Measurements from ENCODE around the gene PCNX3.

GRCh38 chr11:65621460-65621859, 5.9 kb downstream of the PCNX3 start:
- no peak for TF ChIP-seq CTCF (IDR thresholded peaks at IDR 0.05)
- TF ChIP-seq POLR2A (IDR thresholded peaks at IDR 0.05) = no peak
